ENCODE results near the gene SLTM.

GRCh38 chr15:58952751-58953150 is 19.3 kb upstream of the SLTM start:
- TF ChIP-seq CTCF (conservative IDR thresholded peaks at IDR 0.05) (no peak), EZH2 (IDR thresholded peaks at IDR 0.05; ENCODE audit: low read depth) (no peak)
